Fibroblast of pulmonary artery (primary cell): ENCODE measurements around the gene FOXN3.

ENCODE experiments used
- DNase-seq: peaks from one replicate; pipeline ENCODE4 v3.0.0-alpha.2; 2010; ENCODE audit warnings: low read depth
- H3K4me3 ChIP-seq: replicated peaks from 2 replicates; pipeline ENCODE4 v1.5.1; 2011; ENCODE audit warnings: low read depth, mild to moderate bottlenecking, control low read depth, low read length, moderate library complexity
- TF ChIP-seq, protein P1 (sequence below): IDR thresholded peaks from 2 replicates; pipeline ENCODE4 v1.5.1; 2011; ENCODE audit warnings: mild to moderate bottlenecking, control low read depth, low read length, inconsistent platforms; ENCODE audit errors: missing control alignments

Gene FOXN3

DNA sequence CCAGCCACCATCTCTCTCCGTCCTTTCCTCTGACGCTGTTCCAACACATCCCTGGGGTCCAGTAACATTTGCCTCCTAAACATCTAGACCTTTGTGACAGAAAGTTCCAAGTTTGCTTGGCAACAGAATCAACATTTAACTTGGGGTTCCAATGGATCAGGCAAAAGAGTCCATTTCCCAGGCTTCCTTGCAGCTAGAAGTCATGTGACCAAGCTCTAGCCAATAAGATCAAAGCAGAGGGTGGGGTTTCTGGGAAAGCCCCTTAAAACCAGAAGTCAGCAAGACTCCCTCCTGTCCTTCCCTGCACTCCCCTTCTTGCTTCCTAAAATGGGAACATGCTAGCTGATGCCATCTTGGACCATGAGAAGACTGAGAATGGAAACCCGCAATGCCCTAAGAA is 14.7 kb downstream of the FOXN3 start:
- TF ChIP-seq, protein P1, sequence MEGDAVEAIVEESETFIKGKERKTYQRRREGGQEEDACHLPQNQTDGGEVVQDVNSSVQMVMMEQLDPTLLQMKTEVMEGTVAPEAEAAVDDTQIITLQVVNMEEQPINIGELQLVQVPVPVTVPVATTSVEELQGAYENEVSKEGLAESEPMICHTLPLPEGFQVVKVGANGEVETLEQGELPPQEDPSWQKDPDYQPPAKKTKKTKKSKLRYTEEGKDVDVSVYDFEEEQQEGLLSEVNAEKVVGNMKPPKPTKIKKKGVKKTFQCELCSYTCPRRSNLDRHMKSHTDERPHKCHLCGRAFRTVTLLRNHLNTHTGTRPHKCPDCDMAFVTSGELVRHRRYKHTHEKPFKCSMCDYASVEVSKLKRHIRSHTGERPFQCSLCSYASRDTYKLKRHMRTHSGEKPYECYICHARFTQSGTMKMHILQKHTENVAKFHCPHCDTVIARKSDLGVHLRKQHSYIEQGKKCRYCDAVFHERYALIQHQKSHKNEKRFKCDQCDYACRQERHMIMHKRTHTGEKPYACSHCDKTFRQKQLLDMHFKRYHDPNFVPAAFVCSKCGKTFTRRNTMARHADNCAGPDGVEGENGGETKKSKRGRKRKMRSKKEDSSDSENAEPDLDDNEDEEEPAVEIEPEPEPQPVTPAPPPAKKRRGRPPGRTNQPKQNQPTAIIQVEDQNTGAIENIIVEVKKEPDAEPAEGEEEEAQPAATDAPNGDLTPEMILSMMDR, result no peak
- no peak overlapping the region for H3K4me3 ChIP-seq
- no peak for DNase-seq

DNA sequence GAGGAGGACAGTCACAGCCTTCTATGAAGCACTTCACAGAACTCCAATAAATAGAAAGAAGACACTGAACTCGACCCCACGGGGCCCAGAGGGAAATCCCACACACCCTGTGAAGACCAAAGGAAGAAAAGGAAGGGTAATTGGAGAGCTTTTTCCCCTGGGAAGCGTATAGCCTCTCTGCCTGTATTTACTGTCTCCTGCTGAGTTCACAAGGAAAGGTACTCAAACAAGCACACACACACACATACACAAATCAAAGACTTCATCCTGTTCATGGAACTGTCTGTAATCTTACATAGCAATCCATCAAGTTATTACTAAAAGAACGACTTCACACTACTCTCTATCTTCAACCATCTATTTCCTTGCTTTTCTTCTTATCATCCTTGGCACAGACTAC is 15.3 kb downstream of the FOXN3 start:
- TF ChIP-seq, protein P1, result no peak
- no peak overlapping the region for H3K4me3 ChIP-seq
- no peak for DNase-seq

GRCh38 chr14:89401241-89401640 is 15.8 kb downstream of the FOXN3 start:
- no peak overlapping the region for H3K4me3 ChIP-seq
- DNase-seq, result no peak
- TF ChIP-seq, protein P1, result no peak

DNA sequence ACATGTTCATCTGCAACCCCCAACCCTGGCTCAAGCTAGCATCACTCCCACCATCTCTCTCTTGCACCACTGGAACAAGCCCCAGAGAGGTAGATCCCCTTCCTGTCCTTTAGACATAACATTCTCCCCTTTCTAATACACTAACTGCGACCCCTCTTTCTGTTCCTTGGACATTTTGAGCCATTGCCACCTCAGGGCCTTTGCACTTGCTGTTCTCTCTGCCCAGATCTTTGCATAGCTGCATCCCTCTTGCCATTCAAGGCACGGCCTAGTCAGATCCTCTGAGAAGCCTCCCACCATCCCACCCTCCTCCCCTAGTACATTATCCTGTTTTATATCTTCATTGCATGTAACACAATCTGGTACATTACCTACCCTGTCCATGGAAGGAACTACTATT is 16.5 kb downstream of the FOXN3 start:
- H3K4me3 ChIP-seq, result no peak overlapping the region
- TF ChIP-seq, protein P1, result no peak
- DNase-seq, result no peak

DNA sequence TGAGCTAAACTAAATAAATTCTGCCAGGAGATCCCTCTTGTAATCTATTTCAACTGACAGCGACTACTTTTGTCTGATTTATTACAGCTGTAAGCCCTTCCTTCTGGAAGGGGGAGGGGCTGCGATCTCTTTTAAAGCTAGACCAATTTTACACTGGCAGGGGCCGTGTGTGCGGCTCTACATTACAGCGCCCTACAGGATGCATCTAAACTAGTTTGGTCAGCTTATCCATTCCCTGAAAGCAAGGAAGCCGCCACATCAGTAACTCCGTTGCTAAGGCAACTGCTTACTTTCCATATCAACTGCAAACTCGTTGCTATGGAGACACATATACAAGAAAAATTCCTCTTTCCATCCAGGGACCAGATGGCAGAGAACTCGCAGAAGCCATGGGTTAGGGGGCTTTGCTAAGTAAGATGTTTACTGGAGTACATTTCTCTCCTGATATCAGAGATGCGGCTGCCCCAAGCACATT is 17.4 kb downstream of the FOXN3 start:
- TF ChIP-seq, protein P1, result no peak
- DNase-seq, result peak; percentile 86
- H3K4me3 ChIP-seq, result no peak overlapping the region

- H3K4me3 ChIP-seq, result no peak overlapping the region
- no peak for DNase-seq
- TF ChIP-seq, protein P1, result no peak
These were observed 17.9 kb downstream of the FOXN3 start for GRCh38 chr14:89399157-89399556.

GRCh38 chr14:89397569-89398230 is 19.3 kb downstream of the FOXN3 start:
- TF ChIP-seq, protein P1, result no peak
- DNase-seq, result no peak
- no peak overlapping the region for H3K4me3 ChIP-seq
